NCI-H2196 treated with DMSO at 0.1 percent for 48 hours (cell line): ENCODE results near the gene TUBB.
"Not testable (repeated sequence)": the region's sequence is repeated elsewhere in the genome, so short reads cannot be mapped to it uniquely, and the experiment has no call there.

ENCODE experiments used
- DNase-seq: peaks from one replicate; lab custom pipeline; 2025; ENCODE audit not compliant: unreplicated experiment; lab: John Stamatoyannopoulos, UW

Gene TUBB

GRCh38 chr6:30738532-30738931 is 18.4 kb downstream of the TUBB start:
- no peak for DNase-seq

- DNase-seq: no peak
Measured at GRCh38 chr6:30740540-30740870, 20.4 kb downstream of the TUBB start.

GRCh38 chr6:30741063-30741779 is 21.1 kb downstream of the TUBB start:
- no peak for DNase-seq

- no peak for DNase-seq
Measured at GRCh38 chr6:30741789-30742315, 21.7 kb downstream of the TUBB start.

GRCh38 chr6:30742316-30743098 is 22.4 kb downstream of the TUBB start, which contains the start of gene FLOT1:
Gene FLOT1, minus strand, starts transcription at chr6:30742687. Its CDS starts 498 bp downstream, at chr6:30742189.
- peak; percentile 94 for DNase-seq

GRCh38 chr6:30743099-30744053 is 23.2 kb downstream of the TUBB start:
- DNase-seq: no peak

- DNase-seq: peak; percentile 69
Measured at GRCh38 chr6:30744054-30744805, 24.1 kb downstream of the TUBB start, which contains the start of gene IER3. Gene IER3, minus strand, starts transcription at chr6:30744547. Its CDS starts 29 bp downstream, at chr6:30744518.

- DNase-seq: no peak
Measured at GRCh38 chr6:30747300-30747687, 27.1 kb downstream of the TUBB start.

- DNase-seq: no peak
Measured at GRCh38 chr6:30747902-30748769, 28.0 kb downstream of the TUBB start.

GRCh38 chr6:30748851-30749540 is 28.8 kb downstream of the TUBB start:
- DNase-seq: no peak

GRCh38 chr6:30749554-30750378 is 29.6 kb downstream of the TUBB start:
- DNase-seq: no peak

- DNase-seq: no peak
Measured at GRCh38 chr6:30750379-30750668, 30.2 kb downstream of the TUBB start.

GRCh38 chr6:30752157-30752927 is 32.2 kb downstream of the TUBB start:
- peak; percentile 74 for DNase-seq

GRCh38 chr6:30754631-30755030 is 34.5 kb downstream of the TUBB start:
- DNase-seq: no peak

- DNase-seq: not testable (repeated sequence)
Measured at GRCh38 chr6:30756405-30757003, 36.4 kb downstream of the TUBB start.

GRCh38 chr6:30757261-30757904 is 37.2 kb downstream of the TUBB start:
- DNase-seq: no peak
